ACC112 (cell line): ENCODE measurements around the gene BMP2K.
A peak's percentile ranks its signal among the peaks of the same experiment; 100 is the strongest.

ENCODE experiments used
- H2AFZ ChIP-seq: fragments of 200-600 bp; sonication (generic); one replicate; pipeline ENCODE4 v1.6.0; 2017; ENCODE audit warnings: antibody characterized with exemption, low read length; ENCODE audit not compliant: unreplicated experiment
- H3K27ac ChIP-seq: fragments of 200-600 bp; sonication (generic); 2 replicates; pipeline ENCODE4 v1.5.1; 2014; ENCODE audit warnings: low read depth, mild to moderate bottlenecking, antibody characterized with exemption, low read length, moderate library complexity
- H3K27me3 ChIP-seq: fragments of 200-600 bp; sonication (generic); 2 replicates; pipeline ENCODE4 v1.6.1; 2014; ENCODE audit warnings: mild to moderate bottlenecking, antibody characterized with exemption, low read length, moderate library complexity, mixed read lengths; ENCODE audit not compliant: insufficient read depth
- H3K36me3 ChIP-seq: fragments of 200-600 bp; sonication (generic); 2 replicates; pipeline ENCODE4 v1.6.1; 2016; ENCODE audit warnings: mild to moderate bottlenecking, antibody characterized with exemption, low read length, moderate library complexity, mixed read lengths; ENCODE audit not compliant: insufficient read depth
- H3K4me1 ChIP-seq: fragments of 200-600 bp; sonication (generic); one replicate; pipeline ENCODE4 v1.6.1; 2016; ENCODE audit warnings: low read length, mixed read lengths; ENCODE audit not compliant: insufficient read depth, unreplicated experiment, control insufficient read depth
- H3K4me3 ChIP-seq: fragments of 200-600 bp; sonication (generic); 2 replicates; pipeline ENCODE4 v1.5.1; 2014; ENCODE audit warnings: mild to moderate bottlenecking, low read depth, low read length
- H3K79me2 ChIP-seq: fragments of 200-600 bp; sonication (generic); one replicate; pipeline ENCODE4 v1.6.0; 2016; ENCODE audit warnings: low read length; ENCODE audit not compliant: control insufficient read depth, unreplicated experiment, insufficient read depth

BMP2K gene

DNA sequence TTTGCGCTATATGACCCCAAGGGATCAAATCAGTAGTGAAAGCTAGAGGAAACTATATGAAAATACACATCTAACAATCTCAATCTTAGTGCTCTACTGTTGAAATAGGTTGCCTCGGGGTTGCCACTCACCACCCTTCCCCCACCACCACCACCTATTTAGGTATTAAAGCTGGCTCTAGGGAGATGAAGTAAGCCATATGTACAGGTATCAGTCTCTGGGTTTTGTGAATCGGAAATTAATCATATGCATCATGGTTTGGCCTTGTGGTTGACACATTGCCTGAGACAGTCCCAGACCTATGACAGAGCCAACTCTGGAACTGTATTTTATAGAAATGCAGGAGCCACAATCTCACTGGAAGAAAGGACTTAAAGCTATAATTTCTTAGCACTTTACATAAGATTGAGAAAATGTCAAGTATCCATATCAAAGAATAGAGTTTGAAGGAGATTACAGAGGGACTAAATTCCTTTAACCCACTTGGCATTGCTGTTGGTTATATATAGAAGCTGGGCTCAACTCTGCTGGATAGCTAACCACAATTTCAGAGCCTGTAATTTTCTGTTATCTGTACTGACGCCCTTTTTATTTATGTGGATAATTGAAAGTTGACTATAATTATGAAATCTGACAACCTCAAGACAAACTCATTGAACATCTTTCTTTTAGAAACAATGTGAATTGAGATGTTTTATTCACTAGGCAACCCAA lies 26.7 kb upstream of the BMP2K start:
- Histone ChIP-seq H3K4me1 (peaks cover 9% of the 10 kb centered on the region), H3K79me2 (no peaks in the 10 kb centered on the region), H3K27ac (peak overlapping the region; percentile 4; the same call in 1 of the 2 replicates), H2AFZ (no peak overlapping the region), H3K36me3 (no peaks in the 10 kb centered on the region), H3K4me3 (no peak overlapping the region), H3K27me3 (no peaks in the 10 kb centered on the region)

DNA sequence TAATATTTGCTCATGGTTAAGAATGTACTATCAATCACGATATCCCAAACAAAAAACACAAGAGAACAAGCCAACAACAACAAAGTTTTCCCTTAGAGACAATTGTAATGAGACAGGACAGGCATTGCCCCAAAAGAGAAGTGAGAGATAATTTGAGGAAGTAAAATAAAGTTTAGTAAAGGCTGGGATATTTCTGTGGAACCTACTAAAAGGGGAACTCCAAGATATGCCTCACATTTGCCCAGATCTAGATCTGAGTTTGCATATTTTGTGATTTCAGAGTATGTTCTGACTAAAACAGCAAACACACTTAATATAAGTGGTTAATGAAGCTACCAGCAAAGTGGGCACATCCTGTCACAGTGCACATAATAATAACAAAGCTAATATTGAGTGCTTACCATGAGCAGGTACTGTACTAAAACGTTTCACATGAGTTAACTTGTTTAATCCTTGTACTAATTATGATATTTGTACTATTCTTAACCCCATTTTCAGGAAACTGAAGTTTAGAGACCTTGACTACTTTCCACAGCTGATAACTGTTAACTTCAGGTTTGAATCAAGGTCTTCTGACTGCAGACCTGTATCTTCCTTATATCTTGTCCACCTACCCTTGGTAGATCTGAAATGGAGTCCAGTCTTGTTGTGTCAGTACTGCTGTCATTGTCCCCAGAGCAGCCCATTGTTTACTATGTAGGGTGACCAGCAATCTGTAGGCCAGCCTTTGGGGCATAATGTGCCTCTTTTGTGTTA lies 26.0 kb upstream of the BMP2K start:
- no peaks in the 10 kb centered on the region for H3K27me3 ChIP-seq

DNA sequence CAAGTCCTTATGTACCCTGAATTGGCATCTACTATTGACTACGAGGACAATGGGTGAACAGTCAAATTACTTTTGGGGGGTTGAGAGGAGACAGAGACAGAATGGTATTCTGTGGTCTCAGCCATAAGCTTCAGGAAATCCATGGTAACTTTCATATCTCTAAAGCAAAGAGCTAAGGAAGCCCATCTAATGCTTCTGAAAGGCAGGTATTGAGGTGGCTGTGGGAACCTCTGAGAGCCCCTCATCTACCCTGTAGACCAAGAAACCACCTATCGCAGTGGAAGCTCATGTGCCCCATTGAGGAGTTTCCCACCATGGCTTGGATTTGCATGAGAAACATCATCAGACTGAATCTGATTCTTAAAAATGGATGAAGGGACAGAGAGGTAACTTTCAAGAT lies 23.1 kb upstream of the BMP2K start:
- peaks cover 9% of the 10 kb centered on the region for H3K4me1 ChIP-seq
- no peaks in the 10 kb centered on the region for H3K36me3 ChIP-seq
- H2AFZ ChIP-seq: no peak overlapping the region
- no peak overlapping the region for H3K4me3 ChIP-seq
- H3K27me3 ChIP-seq: no peaks in the 10 kb centered on the region
- no peaks in the 10 kb centered on the region for H3K79me2 ChIP-seq
- no peak overlapping the region for H3K27ac ChIP-seq

More for the DNA sequence above, 26.0 kb upstream of the BMP2K start:
- Histone ChIP-seq H3K27ac (peak overlapping the region; percentile 4; the same call in 1 of the 2 replicates), H3K4me1 (peaks cover 9% of the 10 kb centered on the region), H3K36me3 (no peaks in the 10 kb centered on the region), H3K4me3 (no peak overlapping the region), H2AFZ (no peak overlapping the region), H3K79me2 (no peaks in the 10 kb centered on the region)

DNA sequence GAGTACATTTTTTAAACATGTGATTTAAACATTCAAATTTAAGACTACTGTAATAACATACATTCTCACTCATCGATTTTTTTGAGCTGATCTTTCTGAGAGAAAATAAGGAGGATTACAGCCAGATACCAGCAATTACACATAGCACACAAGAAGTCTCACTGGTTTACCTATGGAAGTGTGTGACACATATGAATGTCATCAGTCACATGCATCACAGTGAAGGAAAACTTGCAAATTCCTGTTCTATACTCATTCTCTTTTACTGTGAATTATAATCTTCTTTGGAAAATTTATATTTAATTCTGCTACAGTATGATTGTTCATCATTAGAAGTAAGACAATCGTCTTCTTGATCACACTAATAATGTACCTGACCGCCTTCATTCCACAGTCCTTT lies 21.3 kb upstream of the BMP2K start:
- no peaks in the 10 kb centered on the region for H3K27me3 ChIP-seq
- no peak overlapping the region for H3K27ac ChIP-seq
- H2AFZ ChIP-seq: no peak overlapping the region
- peaks cover 1% of the 10 kb centered on the region for H3K4me1 ChIP-seq
- no peak overlapping the region for H3K4me3 ChIP-seq
- H3K36me3 ChIP-seq: no peaks in the 10 kb centered on the region
- no peaks in the 10 kb centered on the region for H3K79me2 ChIP-seq

DNA sequence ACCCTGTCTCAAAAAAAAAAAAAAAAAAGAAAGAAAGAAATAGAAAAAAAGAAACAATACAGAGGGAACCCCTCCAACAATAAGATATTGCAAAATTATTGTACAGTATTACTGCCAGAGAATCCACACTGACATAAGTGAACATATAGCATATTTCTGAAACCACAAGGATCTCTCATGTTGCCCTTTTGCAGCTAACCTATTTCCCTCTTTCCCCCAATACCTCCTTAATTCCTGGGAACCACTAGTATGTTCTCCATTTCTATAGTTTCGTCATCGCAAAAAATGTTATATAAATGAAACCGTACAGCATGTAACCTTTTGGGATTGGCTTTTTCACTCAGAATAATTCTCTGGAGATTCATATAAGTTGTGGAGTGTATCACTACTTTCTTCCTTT lies 20.0 kb upstream of the BMP2K start:
- no peak overlapping the region for H3K27ac ChIP-seq
- no peaks in the 10 kb centered on the region for H3K36me3 ChIP-seq
- H3K27me3 ChIP-seq: no peaks in the 10 kb centered on the region
- no peaks in the 10 kb centered on the region for H3K79me2 ChIP-seq
- no peaks in the 10 kb centered on the region for H3K4me1 ChIP-seq
- H2AFZ ChIP-seq: no peak overlapping the region
- H3K4me3 ChIP-seq: no peak overlapping the region

DNA sequence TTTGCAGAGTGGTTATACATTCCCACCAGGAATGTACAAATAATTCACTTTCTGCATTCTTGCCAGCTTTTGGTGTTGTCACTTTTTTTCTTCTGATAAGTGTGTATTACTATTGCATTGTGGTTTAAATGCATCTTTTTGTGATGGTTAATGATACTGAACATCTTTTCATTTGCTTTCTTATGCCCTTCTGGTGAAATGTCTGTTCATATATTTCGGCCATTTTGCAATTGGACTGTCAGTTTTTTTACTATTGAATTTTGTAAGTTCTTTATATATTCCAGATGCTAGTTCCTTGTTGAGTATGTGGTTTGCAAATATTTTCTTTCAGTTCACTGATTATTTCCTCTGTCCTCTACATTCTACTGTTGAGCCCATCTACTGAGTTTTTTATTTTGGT lies 19.4 kb upstream of the BMP2K start:
- Histone ChIP-seq H3K27me3 (no peaks in the 10 kb centered on the region), H3K79me2 (no peaks in the 10 kb centered on the region), H3K27ac (no peak overlapping the region), H3K4me3 (no peak overlapping the region), H3K4me1 (no peaks in the 10 kb centered on the region), H2AFZ (no peak overlapping the region), H3K36me3 (no peaks in the 10 kb centered on the region)

DNA sequence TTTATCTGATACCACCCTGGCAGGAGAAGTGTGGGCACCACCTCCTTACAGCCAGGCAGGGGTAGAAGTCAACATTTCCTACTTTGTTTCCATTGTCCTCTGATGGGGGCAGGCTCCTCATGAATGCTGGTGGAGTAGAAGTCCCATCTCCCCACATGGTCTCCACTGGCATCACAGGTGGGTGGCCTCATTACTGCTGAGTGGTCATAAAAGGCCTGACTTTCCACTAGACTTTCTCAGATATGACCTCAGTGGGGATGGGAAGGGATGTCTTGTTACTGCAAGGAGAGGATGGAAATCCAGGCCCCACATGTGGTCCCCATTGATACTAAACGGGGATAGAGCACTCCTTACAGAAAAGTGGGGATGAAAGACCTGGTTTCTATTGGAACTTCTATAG lies 18.6 kb upstream of the BMP2K start:
- Histone ChIP-seq H3K4me1 (no peaks in the 10 kb centered on the region), H3K36me3 (no peaks in the 10 kb centered on the region), H2AFZ (no peak overlapping the region), H3K27ac (no peak overlapping the region), H3K79me2 (no peaks in the 10 kb centered on the region), H3K27me3 (no peaks in the 10 kb centered on the region), H3K4me3 (no peak overlapping the region)

DNA sequence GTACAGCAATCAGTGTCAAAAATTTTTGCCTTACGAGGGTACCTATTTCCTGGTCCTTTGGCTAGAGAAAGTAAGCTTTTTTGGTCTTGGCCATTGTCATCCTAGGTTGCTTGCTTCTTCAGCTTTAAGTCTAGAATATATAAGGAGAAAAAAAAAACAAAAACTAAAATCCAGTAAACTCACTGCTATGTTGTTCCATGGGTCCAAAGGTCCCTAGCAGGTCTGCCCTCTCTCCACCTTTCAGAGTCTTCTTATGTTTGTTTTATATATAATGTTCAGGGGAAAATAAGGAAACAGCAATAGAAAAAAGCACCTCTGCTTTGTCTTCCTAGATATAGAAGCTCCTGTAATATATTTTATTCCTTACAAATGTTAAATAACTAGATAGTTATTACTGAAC lies 18.1 kb upstream of the BMP2K start:
- Histone ChIP-seq H3K4me3 (no peak overlapping the region), H3K4me1 (no peaks in the 10 kb centered on the region), H3K27me3 (no peaks in the 10 kb centered on the region), H3K36me3 (no peaks in the 10 kb centered on the region), H2AFZ (no peak overlapping the region), H3K27ac (no peak overlapping the region), H3K79me2 (no peaks in the 10 kb centered on the region)

DNA sequence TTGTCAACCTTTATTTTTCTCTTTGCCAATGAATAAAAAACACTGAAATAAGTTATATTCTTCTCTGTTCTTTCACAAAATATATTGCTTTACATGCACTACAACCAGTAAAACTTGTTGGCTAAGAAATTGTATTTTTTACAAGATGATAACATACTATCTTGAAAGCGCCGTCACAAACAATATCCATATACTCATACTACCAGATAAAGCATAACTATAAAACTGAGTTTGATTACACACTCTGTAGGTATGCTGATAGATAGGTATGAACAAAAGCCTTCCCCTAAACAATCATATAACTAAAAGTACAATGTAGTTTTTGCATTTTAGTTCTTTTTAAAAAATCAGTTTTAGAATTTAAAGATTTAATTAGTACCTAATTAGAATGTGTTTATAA lies 13.6 kb upstream of the BMP2K start:
- no peak overlapping the region for H2AFZ ChIP-seq
- no peak overlapping the region for H3K27ac ChIP-seq
- peaks cover 15% of the 10 kb centered on the region for H3K4me1 ChIP-seq
- no peaks in the 10 kb centered on the region for H3K36me3 ChIP-seq
- H3K4me3 ChIP-seq: no peak overlapping the region
- H3K79me2 ChIP-seq: no peaks in the 10 kb centered on the region
- H3K27me3 ChIP-seq: no peaks in the 10 kb centered on the region

DNA sequence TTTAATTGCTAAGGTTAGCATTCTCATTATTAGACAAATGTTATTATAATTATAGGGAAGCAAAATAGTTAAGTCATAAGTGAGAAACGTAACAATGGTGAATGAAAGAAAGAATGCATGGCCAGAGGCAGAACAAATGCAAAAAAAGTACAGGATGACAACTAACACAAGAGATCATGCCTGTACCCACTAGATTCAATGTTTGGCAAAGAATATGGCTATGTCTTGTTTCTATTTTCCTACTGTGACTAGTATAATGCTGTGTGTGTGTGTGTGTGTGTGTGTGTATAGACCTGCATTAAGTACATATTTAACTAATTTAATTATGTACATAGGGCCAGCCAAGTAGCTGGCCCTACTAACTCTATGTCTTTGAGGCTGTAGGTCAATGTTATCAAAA lies 12.9 kb upstream of the BMP2K start:
- no peak overlapping the region for H3K27ac ChIP-seq
- H2AFZ ChIP-seq: no peak overlapping the region
- H3K79me2 ChIP-seq: no peaks in the 10 kb centered on the region
- peaks cover 18% of the 10 kb centered on the region for H3K4me1 ChIP-seq
- H3K27me3 ChIP-seq: no peaks in the 10 kb centered on the region
- H3K36me3 ChIP-seq: no peaks in the 10 kb centered on the region
- H3K4me3 ChIP-seq: no peak overlapping the region
